ENCODE data around the gene ATG4B. TPM values are rescaled to one million over a fixed set of nuclear protein-coding genes. Genes with fewer than 3 reads are reported as not detected.

Gene ATG4B
- total RNA-seq, 3 donors from 2014 or later (not counting 1 experiment from before 2014, with no cell fraction given), result 106 to 171 (median 139) TPM

GRCh38 chr2:241652142-241652541, 14.6 kb downstream of the ATG4B start:
- H3K27ac ChIP-seq (ENCODE audit: low read length), result no peak overlapping the region
- peaks cover 45% of the 10 kb centered on the region for H3K36me3 ChIP-seq (ENCODE audit: control insufficient read depth, insufficient read depth, low read length)
- Mint-ChIP-seq H3K4me3 (no peak overlapping the region), H3K36me3 (peaks cover 7% of the 10 kb centered on the region), H3K27me3 (ENCODE audit: low read depth in 2 of 2) (no peaks in the 10 kb centered on the region), H3K27ac (no peak overlapping the region), H3K9me3 (no peaks in the 10 kb centered on the region), H3K4me1 (peaks cover 15 to 19% of the 10 kb centered on the region in 2 donors)
- no peak for TF ChIP-seq CTCF (IDR thresholded peaks at IDR 0.05)
- H3K4me1 ChIP-seq (ENCODE audit: control insufficient read depth, insufficient read depth, low read length), result no peaks in the 10 kb centered on the region
- H3K9me3 ChIP-seq (ENCODE audit: control insufficient read depth, insufficient read depth, low read length), result no peaks in the 10 kb centered on the region
- H3K4me3 ChIP-seq (ENCODE audit: low read length), result no peak overlapping the region
- intact Hi-C loops (cut with micrococcal nuclease), result no loop called here
- ATAC-seq (no peak), DNase-seq (no peak)
- no peaks in the 10 kb centered on the region for H3K27me3 ChIP-seq (ENCODE audit: control insufficient read depth, insufficient read depth, low read length)
- 98% methylated on average over 8 of the region's 9 CpGs for WGBS (ENCODE audit: insufficient coverage)

DNA sequence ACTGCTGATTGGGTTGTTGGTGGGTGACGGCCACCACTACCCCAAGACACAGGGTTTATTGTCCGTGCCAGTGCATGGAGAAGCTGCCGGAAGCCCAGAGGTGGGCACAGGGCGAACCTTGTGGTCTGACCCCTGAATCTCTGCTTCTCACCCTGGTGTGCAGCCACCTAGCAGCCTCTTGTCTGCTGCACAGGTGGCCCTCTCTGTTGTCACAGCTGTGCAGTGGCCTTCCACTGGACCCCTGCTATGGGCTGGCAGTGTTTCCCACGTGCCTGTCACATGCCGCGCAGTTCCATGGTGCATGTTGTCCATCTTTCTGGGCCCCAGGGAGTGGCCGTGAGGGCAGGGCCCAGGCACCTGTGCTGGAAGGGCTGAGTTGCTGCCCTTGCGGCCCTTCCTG, 15.2 kb downstream of the ATG4B start:
- WGBS (ENCODE audit: insufficient coverage), result 98% methylated on average over 9 of the region's 9 CpGs

GRCh38 chr2:241653210-241653750, 15.8 kb downstream of the ATG4B start:
- WGBS (ENCODE audit: insufficient coverage), result 96% methylated on average over 13 of the region's 13 CpGs
- ATAC-seq, result no peak

More for the DNA sequence above, 15.2 kb downstream of the ATG4B start:
- Mint-ChIP-seq H3K36me3 (peaks cover 7% of the 10 kb centered on the region), H3K27ac (no peak overlapping the region), H3K4me1 (peaks cover 15 to 19% of the 10 kb centered on the region in 2 donors), H3K9me3 (no peaks in the 10 kb centered on the region), H3K27me3 (ENCODE audit: low read depth in 2 of 2) (no peaks in the 10 kb centered on the region), H3K4me3 (no peak overlapping the region)
- no peak for ATAC-seq
- Histone ChIP-seq H3K27ac (ENCODE audit: low read length) (no peak overlapping the region), H3K36me3 (ENCODE audit: control insufficient read depth, insufficient read depth, low read length) (peaks cover 49% of the 10 kb centered on the region), H3K27me3 (ENCODE audit: control insufficient read depth, insufficient read depth, low read length) (no peaks in the 10 kb centered on the region), H3K9me3 (ENCODE audit: control insufficient read depth, insufficient read depth, low read length) (no peaks in the 10 kb centered on the region), H3K4me1 (ENCODE audit: control insufficient read depth, insufficient read depth, low read length) (no peaks in the 10 kb centered on the region), H3K4me3 (ENCODE audit: low read length) (no peak overlapping the region)
- TF ChIP-seq CTCF (IDR thresholded peaks at IDR 0.05), result no peak
- intact Hi-C loops (cut with micrococcal nuclease), result no loop called here
- no peak for DNase-seq

More at GRCh38 chr2:241653210-241653750, 15.8 kb downstream of the ATG4B start:
- Histone ChIP-seq H3K27me3 (ENCODE audit: control insufficient read depth, insufficient read depth, low read length) (no peaks in the 10 kb centered on the region), H3K36me3 (ENCODE audit: control insufficient read depth, insufficient read depth, low read length) (peaks cover 53% of the 10 kb centered on the region), H3K4me3 (ENCODE audit: low read length) (no peak overlapping the region), H3K9me3 (ENCODE audit: control insufficient read depth, insufficient read depth, low read length) (no peaks in the 10 kb centered on the region), H3K27ac (ENCODE audit: low read length) (no peak overlapping the region), H3K4me1 (ENCODE audit: control insufficient read depth, insufficient read depth, low read length) (no peaks in the 10 kb centered on the region)
- Mint-ChIP-seq H3K36me3 (peaks cover 7% of the 10 kb centered on the region), H3K4me3 (no peak overlapping the region), H3K27ac (no peak overlapping the region), H3K27me3 (ENCODE audit: low read depth in 2 of 2) (no peaks in the 10 kb centered on the region), H3K9me3 (no peaks in the 10 kb centered on the region), H3K4me1 (peaks cover 12 to 13% of the 10 kb centered on the region in 2 donors)
- intact Hi-C loops (cut with micrococcal nuclease), result no loop called here
- no peak for TF ChIP-seq CTCF (IDR thresholded peaks at IDR 0.05)
- no peak for DNase-seq

Measured in natural killer cell (primary cell).